WTC11 (cell line): ENCODE results near the gene NTF3. TPM values are rescaled to one million over a fixed set of nuclear protein-coding genes. Genes with fewer than 3 reads are reported as not detected.
A peak's percentile ranks its signal among the peaks of the same experiment; 100 is the strongest.

Experiments
- ATAC-seq: fragments of 200-7000 bp; cut with Tn5 transposase; 2 replicates; pipeline ENCODE4 v1.10.0; 2021; ENCODE audit warnings: mild to moderate bottlenecking, moderate library complexity
- CTCF ChIA-PET: fragments of 300-600 bp; sonication (Branson Sonifier 250); formaldehyde crosslinking; loops from one replicate; lab custom pipeline; 2021; ENCODE audit warnings: antibody characterized with exemption; lab: Charles Lee
- POLR2A ChIA-PET: fragments of 350-600 bp; sonication (Branson Sonifier 250); formaldehyde crosslinking; loops from one replicate; lab custom pipeline; 2021; ENCODE audit warnings: antibody characterized with exemption; lab: Charles Lee
- DNase-seq: peaks from one replicate; pipeline ENCODE4 v3.0.0; 2021; ENCODE audit warnings: low spot score
- H3K27ac Mint-ChIP-seq: 2 replicates; pipeline ENCODE4 v1.8.0; 2021; ENCODE audit warnings: mixed read lengths
- H3K27me3 Mint-ChIP-seq: 2 replicates; pipeline ENCODE4 v1.8.0; 2021; ENCODE audit warnings: low read depth, mild to moderate bottlenecking, moderate library complexity, mixed read lengths
- H3K36me3 Mint-ChIP-seq: 2 replicates; pipeline ENCODE4 v1.8.0; 2021; ENCODE audit warnings: mixed read lengths
- H3K4me1 Mint-ChIP-seq: 2 replicates; pipeline ENCODE4 v1.8.0; 2022; ENCODE audit warnings: mixed read lengths
- H3K4me3 Mint-ChIP-seq: 2 replicates; pipeline ENCODE4 v1.8.0; 2021; ENCODE audit warnings: mild to moderate bottlenecking, moderate library complexity, mixed read lengths
- H3K9me3 Mint-ChIP-seq: 2 replicates; pipeline ENCODE4 v1.8.0; 2021; ENCODE audit warnings: mixed read lengths
- ATF2 ChIP-seq: sonication (generic); formaldehyde crosslinking; IDR thresholded peaks from 2 replicates; pipeline ENCODE4 v1.8.1; 2022; ENCODE audit warnings: low read depth, missing genetic modification reagents, borderline replicate concordance
- CTCF ChIP-seq: fragments of 200-600 bp; IDR thresholded peaks from 2 replicates; pipeline ENCODE4 v1.8.0; 2022; ENCODE audit warnings: antibody characterized with exemption
- E2F5 ChIP-seq: sonication (generic); formaldehyde crosslinking; IDR thresholded peaks from 2 replicates; pipeline ENCODE4 v1.8.1; 2022; ENCODE audit warnings: mild to moderate bottlenecking, moderate library complexity, missing genetic modification reagents
- FOXJ3 ChIP-seq: sonication (generic); formaldehyde crosslinking; IDR thresholded peaks from 2 replicates; pipeline ENCODE4 v1.9.0; 2021; ENCODE audit warnings: missing genetic modification reagents, mild to moderate bottlenecking, borderline replicate concordance
- FOXP1 ChIP-seq: sonication (generic); formaldehyde crosslinking; IDR thresholded peaks from 2 replicates; pipeline ENCODE4 v1.8.0; 2022; ENCODE audit warnings: missing genetic modification reagents, mild to moderate bottlenecking, moderate library complexity, borderline replicate concordance
- GABPB1 ChIP-seq: sonication (generic); formaldehyde crosslinking; IDR thresholded peaks from 2 replicates; pipeline ENCODE4 v1.8.1; 2023; ENCODE audit warnings: mild to moderate bottlenecking, missing genetic modification reagents
- GRHL2 ChIP-seq: fragments of 250-450 bp; sonication (Bioruptor Pico); IDR thresholded peaks from 2 replicates; pipeline ENCODE4 v1.8.0; 2022; ENCODE audit warnings: mild to moderate bottlenecking, moderate library complexity; ENCODE audit not compliant: insufficient replicate concordance, severe bottlenecking
- HMGXB4 ChIP-seq: sonication (generic); formaldehyde crosslinking; IDR thresholded peaks from 2 replicates; pipeline ENCODE4 v1.8.1; 2023; ENCODE audit warnings: mild to moderate bottlenecking, moderate library complexity, missing genetic modification reagents
- MXD4 ChIP-seq: fragments of 250-450 bp; sonication (Bioruptor Pico); IDR thresholded peaks from 2 replicates; pipeline ENCODE4 v1.8.0; 2021; ENCODE audit warnings: mild to moderate bottlenecking, moderate library complexity, borderline replicate concordance
- TCF7 ChIP-seq: sonication (generic); formaldehyde crosslinking; IDR thresholded peaks from 2 replicates; pipeline ENCODE4 v1.8.0; 2022; ENCODE audit warnings: mild to moderate bottlenecking, low read depth, missing genetic modification reagents, moderate library complexity
- TEAD4 ChIP-seq: sonication (generic); formaldehyde crosslinking; IDR thresholded peaks from 2 replicates; pipeline ENCODE4 v1.8.0; 2022; ENCODE audit warnings: mild to moderate bottlenecking, missing genetic modification reagents
- ZNF263 ChIP-seq: sonication (generic); formaldehyde crosslinking; IDR thresholded peaks from 2 replicates; pipeline ENCODE4 v1.8.1; 2022; ENCODE audit warnings: low read depth, mild to moderate bottlenecking, moderate library complexity, missing genetic modification reagents
- ZNF425 ChIP-seq: fragments of 250-450 bp; sonication (Bioruptor Pico); conservative IDR thresholded peaks from 2 replicates; pipeline ENCODE4 v1.9.0; 2021; ENCODE audit warnings: mild to moderate bottlenecking
- ZNF532 ChIP-seq: fragments of 250-450 bp; sonication (Bioruptor Pico); IDR thresholded peaks from 2 replicates; pipeline ENCODE4 v1.9.0; 2021; ENCODE audit warnings: mild to moderate bottlenecking, borderline replicate concordance
- ZNF671 ChIP-seq: fragments of 250-450 bp; sonication (Bioruptor Pico); IDR thresholded peaks from 2 replicates; pipeline ENCODE4 v1.8.0; 2021; ENCODE audit warnings: mild to moderate bottlenecking
- total RNA-seq: library from RNA; stranded (reverse); gene quantifications from 3 replicates; pipeline ENCODE4 v1.2.3, GENCODE V29; 2021
- TF ChIP-seq, protein P1 (sequence below): sonication (generic); formaldehyde crosslinking; conservative IDR thresholded peaks from 2 replicates; pipeline ENCODE4 v1.8.1; 2022; ENCODE audit warnings: mild to moderate bottlenecking, missing genetic modification reagents
- TF ChIP-seq, protein P2 (sequence below): fragments of 250-450 bp; sonication (Bioruptor Pico); IDR thresholded peaks from 2 replicates; pipeline ENCODE4 v1.9.0; 2021; ENCODE audit warnings: mild to moderate bottlenecking

The NTF3 gene
- total RNA-seq, 1 experiment from 2014 or later = 1.3 TPM

- no peak for TF ChIP-seq ZNF532 (CRISPR knock-in tag)
Measured at GRCh38 chr12:5441497-5442236, 9.8 kb downstream of the NTF3 start (continued).

- H3K27me3 Mint-ChIP-seq = no peaks in the 10 kb centered on the region
- DNase-seq (peak; percentile 31), ATAC-seq (peak; percentile 86)
- no peak overlapping the region for H3K4me3 Mint-ChIP-seq
- no peaks in the 10 kb centered on the region for H3K36me3 Mint-ChIP-seq
- POLR2A ChIA-PET = no interaction called here
- H3K9me3 Mint-ChIP-seq = no peaks in the 10 kb centered on the region
- CTCF ChIA-PET = interaction anchor here (0.5 to 3.6 kb wide), 12 partner anchors 10 to 634 kb away, joined by 3 to 29 read pairs (median 4); partner anchors contain the start of gene NTF3
- peaks cover 17% of the 10 kb centered on the region for H3K4me1 Mint-ChIP-seq
- H3K27ac Mint-ChIP-seq = no peak overlapping the region
- TF ChIP-seq ZNF425 (no peak), GRHL2 (CRISPR knock-in tag) (no peak), FOXP1 (CRISPR knock-in tag) (no peak), TCF7 (CRISPR knock-in tag) (no peak), TEAD4 (CRISPR knock-in tag) (no peak), ATF2 (CRISPR knock-in tag) (no peak), MXD4 (no peak), E2F5 (no peak), HMGXB4 (CRISPR knock-in tag) (no peak), GABPB1 (CRISPR knock-in tag) (no peak), FOXJ3 (no peak), CTCF (no peak), ZNF671 (no peak), ZNF263 (CRISPR knock-in tag) (no peak)
- TF ChIP-seq, protein P1, sequence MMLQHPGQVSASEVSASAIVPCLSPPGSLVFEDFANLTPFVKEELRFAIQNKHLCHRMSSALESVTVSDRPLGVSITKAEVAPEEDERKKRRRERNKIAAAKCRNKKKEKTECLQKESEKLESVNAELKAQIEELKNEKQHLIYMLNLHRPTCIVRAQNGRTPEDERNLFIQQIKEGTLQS (CRISPR knock-in tag) = no peak
- TF ChIP-seq, protein P2, sequence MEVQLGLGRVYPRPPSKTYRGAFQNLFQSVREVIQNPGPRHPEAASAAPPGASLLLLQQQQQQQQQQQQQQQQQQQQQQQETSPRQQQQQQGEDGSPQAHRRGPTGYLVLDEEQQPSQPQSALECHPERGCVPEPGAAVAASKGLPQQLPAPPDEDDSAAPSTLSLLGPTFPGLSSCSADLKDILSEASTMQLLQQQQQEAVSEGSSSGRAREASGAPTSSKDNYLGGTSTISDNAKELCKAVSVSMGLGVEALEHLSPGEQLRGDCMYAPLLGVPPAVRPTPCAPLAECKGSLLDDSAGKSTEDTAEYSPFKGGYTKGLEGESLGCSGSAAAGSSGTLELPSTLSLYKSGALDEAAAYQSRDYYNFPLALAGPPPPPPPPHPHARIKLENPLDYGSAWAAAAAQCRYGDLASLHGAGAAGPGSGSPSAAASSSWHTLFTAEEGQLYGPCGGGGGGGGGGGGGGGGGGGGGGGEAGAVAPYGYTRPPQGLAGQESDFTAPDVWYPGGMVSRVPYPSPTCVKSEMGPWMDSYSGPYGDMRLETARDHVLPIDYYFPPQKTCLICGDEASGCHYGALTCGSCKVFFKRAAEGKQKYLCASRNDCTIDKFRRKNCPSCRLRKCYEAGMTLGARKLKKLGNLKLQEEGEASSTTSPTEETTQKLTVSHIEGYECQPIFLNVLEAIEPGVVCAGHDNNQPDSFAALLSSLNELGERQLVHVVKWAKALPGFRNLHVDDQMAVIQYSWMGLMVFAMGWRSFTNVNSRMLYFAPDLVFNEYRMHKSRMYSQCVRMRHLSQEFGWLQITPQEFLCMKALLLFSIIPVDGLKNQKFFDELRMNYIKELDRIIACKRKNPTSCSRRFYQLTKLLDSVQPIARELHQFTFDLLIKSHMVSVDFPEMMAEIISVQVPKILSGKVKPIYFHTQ (CRISPR knock-in tag) = no peak
Measured at GRCh38 chr12:5442251-5443006, 10.5 kb downstream of the NTF3 start.
